ENCODE results near the gene LYSMD4. TPM values are rescaled to one million over a fixed set of nuclear protein-coding genes. Genes with fewer than 3 reads are reported as not detected.

LYSMD4 gene
- total RNA-seq, 1 donor from 2014 or later = 11.7 TPM

DNA sequence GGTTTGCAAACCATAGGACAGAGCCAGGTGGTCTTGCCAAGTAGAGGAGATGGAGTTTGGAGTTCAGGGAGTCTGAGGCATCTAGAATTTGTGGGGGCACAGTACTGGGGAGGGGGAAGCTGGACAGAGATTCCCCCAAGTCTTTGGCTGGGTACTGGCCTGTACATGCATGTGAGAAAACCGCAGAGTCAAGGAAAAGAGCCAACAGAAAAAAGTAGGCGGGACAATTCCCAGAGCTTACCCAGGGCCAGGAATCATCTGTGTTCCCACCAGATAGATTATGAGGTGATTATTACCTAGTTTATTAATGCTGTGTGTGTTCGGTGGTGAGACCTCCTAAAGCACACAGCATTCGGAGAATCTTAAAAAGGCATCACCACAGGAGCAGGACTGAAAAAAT lies 11.3 kb downstream of the LYSMD4 start:
- Mint-ChIP-seq H3K27ac (no peak overlapping the region), H3K4me1 (peaks cover 1% of the 10 kb centered on the region), H3K36me3 (peaks cover 45% of the 10 kb centered on the region), H3K9me3 (peaks cover 17% of the 10 kb centered on the region), H3K27me3 (ENCODE audit: insufficient read depth, low read depth) (no peaks in the 10 kb centered on the region), H3K4me3 (no peak overlapping the region)
- Histone ChIP-seq H3K27me3 (no peaks in the 10 kb centered on the region), H3K4me1 (no peaks in the 10 kb centered on the region), H3K4me2 (no peak overlapping the region), H3F3A (ENCODE audit: low read depth) (peaks cover 3% of the 10 kb centered on the region), H3K4me3 (no peak overlapping the region), H3K9me3 (ENCODE audit: low read depth) (no peaks in the 10 kb centered on the region), H3K36me3 (no peaks in the 10 kb centered on the region), H3K27ac (no peak overlapping the region), H2AFZ (replicated peaks) (no peak overlapping the region), H4K20me1 (ENCODE audit: low read depth) (no peaks in the 10 kb centered on the region), H3K9ac (no peak overlapping the region), H3K79me2 (ENCODE audit: low read depth) (no peaks in the 10 kb centered on the region)
- no peak for DNase-seq (ENCODE audit: low spot score)
- TF ChIP-seq EZH2 (IDR thresholded peaks at IDR 0.05) (no peak), EZH2phosphoT487 (IDR thresholded peaks at IDR 0.05) (no peak)
- TF ChIP-seq, protein P1, sequence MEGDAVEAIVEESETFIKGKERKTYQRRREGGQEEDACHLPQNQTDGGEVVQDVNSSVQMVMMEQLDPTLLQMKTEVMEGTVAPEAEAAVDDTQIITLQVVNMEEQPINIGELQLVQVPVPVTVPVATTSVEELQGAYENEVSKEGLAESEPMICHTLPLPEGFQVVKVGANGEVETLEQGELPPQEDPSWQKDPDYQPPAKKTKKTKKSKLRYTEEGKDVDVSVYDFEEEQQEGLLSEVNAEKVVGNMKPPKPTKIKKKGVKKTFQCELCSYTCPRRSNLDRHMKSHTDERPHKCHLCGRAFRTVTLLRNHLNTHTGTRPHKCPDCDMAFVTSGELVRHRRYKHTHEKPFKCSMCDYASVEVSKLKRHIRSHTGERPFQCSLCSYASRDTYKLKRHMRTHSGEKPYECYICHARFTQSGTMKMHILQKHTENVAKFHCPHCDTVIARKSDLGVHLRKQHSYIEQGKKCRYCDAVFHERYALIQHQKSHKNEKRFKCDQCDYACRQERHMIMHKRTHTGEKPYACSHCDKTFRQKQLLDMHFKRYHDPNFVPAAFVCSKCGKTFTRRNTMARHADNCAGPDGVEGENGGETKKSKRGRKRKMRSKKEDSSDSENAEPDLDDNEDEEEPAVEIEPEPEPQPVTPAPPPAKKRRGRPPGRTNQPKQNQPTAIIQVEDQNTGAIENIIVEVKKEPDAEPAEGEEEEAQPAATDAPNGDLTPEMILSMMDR (IDR thresholded peaks at IDR 0.05) = no peak

DNA sequence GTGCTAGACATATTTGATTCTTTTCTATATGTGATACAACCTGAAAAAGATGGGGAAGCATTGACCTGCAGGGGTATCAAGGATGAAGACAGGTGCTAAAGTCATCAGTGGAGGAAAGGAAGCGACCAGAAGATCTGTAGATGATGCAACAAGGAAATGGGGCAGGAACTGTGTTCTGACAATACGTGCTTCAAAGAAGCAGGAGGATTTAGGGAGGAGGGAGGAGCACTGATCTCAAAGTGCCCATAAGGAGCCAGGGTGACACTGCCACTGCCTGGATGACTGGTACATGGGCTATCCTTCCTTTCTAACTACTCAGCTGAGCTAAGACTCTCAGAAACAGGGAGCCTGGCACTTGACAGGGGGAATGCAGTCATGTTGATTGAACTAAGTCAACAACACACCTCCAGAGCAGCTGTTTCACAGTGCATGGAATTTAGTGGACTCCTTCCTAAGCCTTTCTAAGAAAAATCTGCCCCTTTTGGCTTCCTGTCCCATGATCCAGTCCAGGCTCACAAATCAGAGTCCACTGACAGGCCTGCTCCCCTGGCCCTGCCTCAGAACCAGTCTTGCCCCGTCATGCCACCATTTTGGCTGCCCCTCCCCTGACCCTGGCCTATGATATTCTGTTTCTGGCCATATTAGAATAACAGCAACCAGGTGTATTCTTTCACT lies 12.0 kb downstream of the LYSMD4 start:
- Histone ChIP-seq H2AFZ (replicated peaks) (no peak overlapping the region), H3K36me3 (no peaks in the 10 kb centered on the region), H3K9me3 (ENCODE audit: low read depth) (no peaks in the 10 kb centered on the region), H4K20me1 (ENCODE audit: low read depth) (no peaks in the 10 kb centered on the region), H3K79me2 (ENCODE audit: low read depth) (no peaks in the 10 kb centered on the region), H3K27me3 (no peaks in the 10 kb centered on the region), H3K4me1 (no peaks in the 10 kb centered on the region), H3K4me2 (no peak overlapping the region), H3K9ac (no peak overlapping the region), H3K4me3 (no peak overlapping the region), H3K27ac (no peak overlapping the region), H3F3A (ENCODE audit: low read depth) (peaks cover 3% of the 10 kb centered on the region)
- Mint-ChIP-seq H3K27ac (no peak overlapping the region), H3K4me1 (peaks cover 3% of the 10 kb centered on the region), H3K4me3 (no peak overlapping the region), H3K27me3 (ENCODE audit: insufficient read depth, low read depth) (no peaks in the 10 kb centered on the region), H3K36me3 (peaks cover 39% of the 10 kb centered on the region), H3K9me3 (peaks cover 13% of the 10 kb centered on the region)
- TF ChIP-seq EZH2phosphoT487 (IDR thresholded peaks at IDR 0.05) (no peak), EZH2 (IDR thresholded peaks at IDR 0.05) (no peak)
- TF ChIP-seq, protein P1 (IDR thresholded peaks at IDR 0.05) = no peak
- DNase-seq (ENCODE audit: low spot score) = no peak

DNA sequence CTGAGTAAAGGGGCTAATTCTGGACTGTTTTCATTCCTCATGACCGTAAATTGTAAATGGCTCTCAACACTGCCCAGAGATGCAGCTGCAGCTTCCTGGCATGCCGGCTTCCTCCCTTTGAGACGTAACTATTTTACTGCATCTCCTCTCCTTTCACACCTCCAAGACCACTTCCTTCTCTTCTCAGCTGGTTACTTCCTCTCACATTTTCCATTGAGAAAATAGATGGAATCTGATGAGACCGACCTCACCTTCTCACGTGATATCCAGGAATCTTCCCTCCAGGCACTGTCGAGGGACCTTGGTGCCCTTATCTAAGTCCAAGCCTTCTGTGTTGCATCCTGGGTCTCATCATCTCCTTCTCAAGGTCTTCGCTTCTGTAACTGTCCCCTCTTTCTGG lies 12.7 kb downstream of the LYSMD4 start:
- Mint-ChIP-seq H3K36me3 (peaks cover 40% of the 10 kb centered on the region), H3K4me1 (peaks cover 3% of the 10 kb centered on the region), H3K4me3 (no peak overlapping the region), H3K27me3 (ENCODE audit: insufficient read depth, low read depth) (no peaks in the 10 kb centered on the region), H3K9me3 (peaks cover 13% of the 10 kb centered on the region), H3K27ac (no peak overlapping the region)
- H3K4me1 ChIP-seq = no peaks in the 10 kb centered on the region
- TF ChIP-seq EZH2 (IDR thresholded peaks at IDR 0.05) (no peak), EZH2phosphoT487 (IDR thresholded peaks at IDR 0.05) (no peak)
- TF ChIP-seq, protein P1 (IDR thresholded peaks at IDR 0.05) = no peak
- no peak overlapping the region for H3K4me2 ChIP-seq
- H3K36me3 ChIP-seq = no peaks in the 10 kb centered on the region
- H3K9ac ChIP-seq = no peak overlapping the region
- H3K4me3 ChIP-seq = no peak overlapping the region
- no peak overlapping the region for H3K27ac ChIP-seq
- peaks cover 3% of the 10 kb centered on the region for H3F3A ChIP-seq (ENCODE audit: low read depth)
- no peak for DNase-seq (ENCODE audit: low spot score)
- no peaks in the 10 kb centered on the region for H3K27me3 ChIP-seq
- H3K79me2 ChIP-seq (ENCODE audit: low read depth) = no peaks in the 10 kb centered on the region
- H4K20me1 ChIP-seq (ENCODE audit: low read depth) = peaks cover 4% of the 10 kb centered on the region
- no peak overlapping the region for H2AFZ ChIP-seq (replicated peaks)
- H3K9me3 ChIP-seq (ENCODE audit: low read depth) = no peaks in the 10 kb centered on the region
